ENCODE results near the gene ASAP2.

Gene ASAP2

DNA sequence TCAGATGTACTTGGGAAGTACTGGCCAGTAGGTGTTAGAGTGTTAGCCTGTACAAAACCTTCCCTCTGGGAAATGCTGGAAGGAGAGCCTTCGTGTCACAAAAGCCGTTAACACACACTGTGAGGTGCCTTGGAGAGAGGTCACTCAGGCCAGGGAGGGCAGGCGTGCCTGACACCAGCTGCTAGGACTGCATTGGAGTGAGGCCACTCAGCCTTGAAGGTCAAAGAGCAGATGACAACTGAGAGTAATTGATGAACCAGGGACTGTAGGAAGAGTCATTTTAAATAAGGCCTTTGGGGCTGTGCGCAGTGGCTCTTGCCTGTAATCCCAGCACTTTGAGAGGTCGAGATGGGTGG lies 45.4 kb downstream of the ASAP2 start:
- no peak overlapping the region for H3K27ac ChIP-seq (replicated peaks)
- TF ChIP-seq, protein P1, sequence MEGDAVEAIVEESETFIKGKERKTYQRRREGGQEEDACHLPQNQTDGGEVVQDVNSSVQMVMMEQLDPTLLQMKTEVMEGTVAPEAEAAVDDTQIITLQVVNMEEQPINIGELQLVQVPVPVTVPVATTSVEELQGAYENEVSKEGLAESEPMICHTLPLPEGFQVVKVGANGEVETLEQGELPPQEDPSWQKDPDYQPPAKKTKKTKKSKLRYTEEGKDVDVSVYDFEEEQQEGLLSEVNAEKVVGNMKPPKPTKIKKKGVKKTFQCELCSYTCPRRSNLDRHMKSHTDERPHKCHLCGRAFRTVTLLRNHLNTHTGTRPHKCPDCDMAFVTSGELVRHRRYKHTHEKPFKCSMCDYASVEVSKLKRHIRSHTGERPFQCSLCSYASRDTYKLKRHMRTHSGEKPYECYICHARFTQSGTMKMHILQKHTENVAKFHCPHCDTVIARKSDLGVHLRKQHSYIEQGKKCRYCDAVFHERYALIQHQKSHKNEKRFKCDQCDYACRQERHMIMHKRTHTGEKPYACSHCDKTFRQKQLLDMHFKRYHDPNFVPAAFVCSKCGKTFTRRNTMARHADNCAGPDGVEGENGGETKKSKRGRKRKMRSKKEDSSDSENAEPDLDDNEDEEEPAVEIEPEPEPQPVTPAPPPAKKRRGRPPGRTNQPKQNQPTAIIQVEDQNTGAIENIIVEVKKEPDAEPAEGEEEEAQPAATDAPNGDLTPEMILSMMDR (IDR thresholded peaks at IDR 0.05; ENCODE audit: insufficient read depth, low read length): no peak
- TF ChIP-seq SPI1 (IDR thresholded peaks at IDR 0.05; ENCODE audit: borderline replicate concordance, low read depth): no peak
- TF ChIP-seq GABPA (IDR thresholded peaks at IDR 0.05; ENCODE audit: low read depth): no peak
- TF ChIP-seq, protein P2, sequence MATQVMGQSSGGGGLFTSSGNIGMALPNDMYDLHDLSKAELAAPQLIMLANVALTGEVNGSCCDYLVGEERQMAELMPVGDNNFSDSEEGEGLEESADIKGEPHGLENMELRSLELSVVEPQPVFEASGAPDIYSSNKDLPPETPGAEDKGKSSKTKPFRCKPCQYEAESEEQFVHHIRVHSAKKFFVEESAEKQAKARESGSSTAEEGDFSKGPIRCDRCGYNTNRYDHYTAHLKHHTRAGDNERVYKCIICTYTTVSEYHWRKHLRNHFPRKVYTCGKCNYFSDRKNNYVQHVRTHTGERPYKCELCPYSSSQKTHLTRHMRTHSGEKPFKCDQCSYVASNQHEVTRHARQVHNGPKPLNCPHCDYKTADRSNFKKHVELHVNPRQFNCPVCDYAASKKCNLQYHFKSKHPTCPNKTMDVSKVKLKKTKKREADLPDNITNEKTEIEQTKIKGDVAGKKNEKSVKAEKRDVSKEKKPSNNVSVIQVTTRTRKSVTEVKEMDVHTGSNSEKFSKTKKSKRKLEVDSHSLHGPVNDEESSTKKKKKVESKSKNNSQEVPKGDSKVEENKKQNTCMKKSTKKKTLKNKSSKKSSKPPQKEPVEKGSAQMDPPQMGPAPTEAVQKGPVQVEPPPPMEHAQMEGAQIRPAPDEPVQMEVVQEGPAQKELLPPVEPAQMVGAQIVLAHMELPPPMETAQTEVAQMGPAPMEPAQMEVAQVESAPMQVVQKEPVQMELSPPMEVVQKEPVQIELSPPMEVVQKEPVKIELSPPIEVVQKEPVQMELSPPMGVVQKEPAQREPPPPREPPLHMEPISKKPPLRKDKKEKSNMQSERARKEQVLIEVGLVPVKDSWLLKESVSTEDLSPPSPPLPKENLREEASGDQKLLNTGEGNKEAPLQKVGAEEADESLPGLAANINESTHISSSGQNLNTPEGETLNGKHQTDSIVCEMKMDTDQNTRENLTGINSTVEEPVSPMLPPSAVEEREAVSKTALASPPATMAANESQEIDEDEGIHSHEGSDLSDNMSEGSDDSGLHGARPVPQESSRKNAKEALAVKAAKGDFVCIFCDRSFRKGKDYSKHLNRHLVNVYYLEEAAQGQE (IDR thresholded peaks at IDR 0.05; ENCODE audit: insufficient replicate concordance, low read depth): no peak
- no peak for TF ChIP-seq POLR2AphosphoS5 (IDR thresholded peaks at IDR 0.05; ENCODE audit: low read depth)
- DNase-seq (ENCODE audit: low read depth in 1 of 2, low spot score in 1 of 2): no peak
- H3K27me3 ChIP-seq (ENCODE audit: insufficient read depth, poor library complexity, severe bottlenecking): peaks cover 8% of the 10 kb centered on the region
- no peak overlapping the region for H3K4me3 ChIP-seq (replicated peaks; ENCODE audit: insufficient read depth, low read length)

DNA sequence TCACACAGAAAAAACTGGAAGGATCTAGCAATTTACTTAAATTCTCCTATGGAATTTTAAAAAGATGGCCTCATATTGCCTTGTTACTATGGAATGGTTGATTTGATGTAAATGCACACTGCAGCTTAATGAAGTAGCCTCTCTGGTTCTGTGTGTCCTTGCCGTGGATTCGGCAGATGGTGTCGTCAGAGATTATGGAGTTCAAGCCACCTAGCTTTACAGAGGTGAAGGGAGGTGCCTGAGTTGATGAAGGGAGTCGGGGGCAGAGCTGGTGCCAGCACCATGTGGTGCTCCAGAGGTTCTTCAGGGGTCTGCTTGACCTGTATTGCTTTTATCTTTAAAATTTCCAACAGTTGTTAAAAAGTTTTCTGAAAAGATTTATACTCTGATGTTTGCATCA lies 48.8 kb downstream of the ASAP2 start:
- Histone ChIP-seq H3K27ac (replicated peaks) (no peak overlapping the region), H3K27me3 (ENCODE audit: insufficient read depth, poor library complexity, severe bottlenecking) (no peaks in the 10 kb centered on the region)

DNA sequence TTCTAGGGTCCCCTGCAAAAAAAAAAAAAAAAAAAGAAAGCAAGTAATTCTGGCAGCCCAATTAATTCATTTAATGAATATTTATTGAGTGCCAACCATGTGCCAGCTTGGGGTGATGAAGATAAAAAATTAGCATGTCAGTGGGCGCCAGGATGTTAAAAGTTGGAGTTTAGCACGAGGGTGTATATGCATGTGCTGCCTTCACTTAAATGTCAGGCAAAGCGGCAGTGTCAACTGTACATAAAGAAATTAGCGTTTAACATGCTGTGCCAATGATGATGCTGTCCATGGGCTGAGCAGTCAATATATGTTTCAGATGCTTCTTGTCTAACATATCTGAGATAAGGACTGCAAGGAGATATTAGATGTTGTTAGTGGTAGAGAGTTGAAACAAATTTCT lies 49.5 kb downstream of the ASAP2 start:
- H3K27ac ChIP-seq (replicated peaks): no peak overlapping the region
- H3K4me3 ChIP-seq (replicated peaks; ENCODE audit: insufficient read depth, low read length): no peak overlapping the region
- no peak for DNase-seq (ENCODE audit: low read depth in 1 of 2, low spot score in 1 of 2)
- TF ChIP-seq GABPA (IDR thresholded peaks at IDR 0.05; ENCODE audit: low read depth) (no peak), POLR2AphosphoS5 (IDR thresholded peaks at IDR 0.05; ENCODE audit: low read depth) (no peak), SPI1 (IDR thresholded peaks at IDR 0.05; ENCODE audit: borderline replicate concordance, low read depth) (no peak)
- TF ChIP-seq, protein P2 (IDR thresholded peaks at IDR 0.05; ENCODE audit: insufficient replicate concordance, low read depth): no peak
- TF ChIP-seq, protein P1 (IDR thresholded peaks at IDR 0.05; ENCODE audit: insufficient read depth, low read length): no peak
- no peaks in the 10 kb centered on the region for H3K27me3 ChIP-seq (ENCODE audit: insufficient read depth, poor library complexity, severe bottlenecking)

More for the DNA sequence above, 48.8 kb downstream of the ASAP2 start:
- no peak for TF ChIP-seq SPI1 (IDR thresholded peaks at IDR 0.05; ENCODE audit: borderline replicate concordance, low read depth)
- TF ChIP-seq, protein P1 (IDR thresholded peaks at IDR 0.05; ENCODE audit: insufficient read depth, low read length): no peak
- TF ChIP-seq GABPA (IDR thresholded peaks at IDR 0.05; ENCODE audit: low read depth): no peak
- no peak for TF ChIP-seq POLR2AphosphoS5 (IDR thresholded peaks at IDR 0.05; ENCODE audit: low read depth)
- TF ChIP-seq, protein P2 (IDR thresholded peaks at IDR 0.05; ENCODE audit: insufficient replicate concordance, low read depth): no peak
- DNase-seq (ENCODE audit: low read depth in 1 of 2, low spot score in 1 of 2): no peak
- H3K4me3 ChIP-seq (replicated peaks; ENCODE audit: insufficient read depth, low read length): no peak overlapping the region
